A172 (cell line): ENCODE data around the gene AUTS2. TPM values are rescaled to one million over a fixed set of nuclear protein-coding genes. Genes with fewer than 3 reads are reported as not detected.
A peak's percentile ranks its signal among the peaks of the same experiment; 100 is the strongest.

ENCODE experiments used
- DNase-seq: peaks from one replicate; pipeline ENCODE4 v3.0.0-alpha.2; 2015; ENCODE audit warnings: low spot score
- total RNA-seq: library from RNA; depleted of rRNA; stranded (reverse); fragments of >200 nt; shearing (Covaris generic); gene quantifications from 2 replicates; pipeline ENCODE4 v1.2.3, GENCODE V29; 2014

Gene AUTS2
- total RNA-seq, 1 experiment from 2014 or later, result 4.6 TPM

DNA sequence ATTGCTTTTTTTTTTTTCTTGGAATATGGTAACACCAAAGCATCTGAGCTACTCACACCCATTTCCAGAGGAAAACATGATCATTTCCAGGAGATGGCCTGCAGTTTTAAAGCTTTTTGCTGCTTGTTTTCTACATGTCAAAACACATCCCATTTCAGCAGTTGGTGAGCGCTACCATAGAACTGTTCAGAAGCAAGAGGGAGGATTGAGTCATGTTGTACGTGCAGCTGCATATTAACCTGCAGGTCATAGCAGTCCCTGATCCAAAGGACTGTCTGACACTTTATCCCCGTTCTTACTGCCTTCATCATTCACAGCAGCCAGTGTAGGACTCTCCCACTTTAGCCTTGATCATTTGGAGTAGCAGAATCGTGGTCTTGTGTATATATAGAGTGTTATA lies 124.6 kb downstream of the AUTS2 start:
- no peak for DNase-seq

DNA sequence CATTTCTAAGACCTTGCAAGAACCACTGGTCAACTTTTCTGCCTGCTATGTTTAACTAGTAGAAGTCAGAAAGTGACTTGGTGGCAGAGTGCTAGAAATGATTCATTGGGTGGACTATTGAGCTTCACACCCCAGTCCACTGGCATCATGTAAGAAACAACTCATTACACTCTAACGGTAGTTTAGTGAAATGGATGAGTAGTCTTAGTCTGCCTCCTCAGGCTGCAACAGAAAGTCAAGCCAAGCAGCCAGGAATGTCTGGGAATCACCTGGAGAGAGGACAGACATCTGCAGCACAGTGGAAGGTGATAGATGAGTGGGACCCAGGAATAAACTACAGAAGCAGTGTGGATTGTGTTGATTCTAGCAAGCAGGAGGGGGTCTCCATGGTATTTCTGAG lies 125.4 kb downstream of the AUTS2 start:
- DNase-seq, result no peak

DNA sequence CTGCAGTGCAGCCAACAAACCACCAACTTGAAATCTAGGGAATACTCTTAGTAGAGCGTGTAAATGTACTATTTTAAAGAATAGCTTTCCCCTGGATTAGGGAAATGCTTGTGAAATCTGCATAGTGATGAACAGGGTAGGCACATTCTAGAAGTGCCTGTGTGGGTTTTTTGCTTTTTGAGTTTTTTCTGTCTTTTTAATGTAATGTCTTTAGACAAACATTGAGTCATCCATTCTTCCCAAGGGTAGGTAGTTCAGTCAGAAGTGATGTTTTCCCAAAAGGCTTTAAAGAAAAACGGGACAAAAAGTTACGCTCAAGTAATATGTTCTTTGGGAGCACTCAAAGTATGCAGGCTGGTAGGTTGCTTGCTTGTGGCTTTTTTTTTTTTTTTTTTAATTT lies 130.0 kb downstream of the AUTS2 start:
- DNase-seq, result no peak

DNA sequence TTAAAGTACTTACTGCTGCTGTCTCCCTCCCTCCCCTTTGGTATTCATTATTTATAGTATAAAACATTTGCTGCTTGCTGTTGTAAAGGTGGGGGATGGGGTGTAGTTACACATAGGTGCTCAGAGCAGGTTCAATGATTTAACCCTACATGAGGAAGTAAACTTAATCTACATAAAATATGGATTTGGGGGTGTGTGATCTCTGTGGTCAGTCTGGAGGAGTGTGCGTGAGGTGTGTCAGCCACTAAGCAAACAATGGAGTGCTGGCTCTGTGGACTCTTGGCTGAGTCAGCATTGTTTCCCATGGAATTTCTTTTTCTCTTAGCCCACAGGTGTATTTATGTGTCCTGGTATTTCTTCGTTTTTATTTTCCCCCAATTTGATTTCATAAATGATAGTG lies 133.9 kb downstream of the AUTS2 start:
- DNase-seq, result peak; percentile 65

DNA sequence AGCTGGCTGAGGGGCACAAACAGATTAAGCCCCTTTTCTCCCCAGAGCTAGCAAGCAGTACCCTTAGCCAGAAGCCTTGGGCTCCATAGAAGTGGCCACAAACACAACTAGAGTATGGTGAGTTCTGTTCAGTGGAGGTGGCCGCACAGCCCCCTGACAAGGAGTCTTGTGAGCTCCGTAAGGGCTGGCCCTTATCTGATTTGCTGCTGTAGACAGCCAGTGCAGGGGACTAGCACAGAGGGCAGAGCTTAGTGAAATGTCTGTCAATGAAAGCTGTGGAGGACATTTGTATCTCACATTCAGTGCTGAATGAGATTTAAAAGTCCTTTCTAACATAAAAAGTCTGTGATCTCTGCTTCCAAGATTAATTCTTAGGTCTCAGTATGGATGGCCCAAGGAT lies 137.3 kb downstream of the AUTS2 start:
- no peak for DNase-seq

- DNase-seq, result no peak
Measured at GRCh38 chr7:69736126-69736810, 138.0 kb downstream of the AUTS2 start.

GRCh38 chr7:69738396-69738951 lies 140.2 kb downstream of the AUTS2 start:
- DNase-seq, result peak; percentile 71

DNA sequence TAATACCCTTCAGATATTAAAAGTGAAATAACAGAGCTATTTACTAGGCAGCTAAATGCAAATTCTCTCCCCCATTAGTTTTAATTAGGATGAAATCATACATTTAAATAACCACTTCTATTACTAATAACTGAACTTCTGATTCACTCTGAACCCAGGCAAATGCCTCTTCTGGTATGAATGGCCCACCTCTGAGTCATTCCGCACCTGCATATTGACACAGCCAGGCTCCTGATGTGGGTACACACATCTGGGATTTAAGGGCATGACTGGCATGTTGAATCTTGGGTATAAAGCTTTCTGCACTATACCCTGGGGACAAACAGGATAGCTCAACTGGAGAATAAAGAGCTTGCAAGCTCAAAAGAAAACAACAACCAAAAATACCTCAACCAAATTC lies 140.9 kb downstream of the AUTS2 start:
- DNase-seq, result peak; percentile 49

GRCh38 chr7:69739931-69740431 lies 141.7 kb downstream of the AUTS2 start:
- DNase-seq, result no peak

GRCh38 chr7:69742237-69742636 lies 144.0 kb downstream of the AUTS2 start:
- DNase-seq, result no peak

GRCh38 chr7:69743436-69743835 lies 145.2 kb downstream of the AUTS2 start:
- DNase-seq, result no peak

- no peak for DNase-seq
Measured at GRCh38 chr7:69744026-69744425, 145.8 kb downstream of the AUTS2 start.

- no peak for DNase-seq
Measured at GRCh38 chr7:69746383-69746782, 148.1 kb downstream of the AUTS2 start.

DNA sequence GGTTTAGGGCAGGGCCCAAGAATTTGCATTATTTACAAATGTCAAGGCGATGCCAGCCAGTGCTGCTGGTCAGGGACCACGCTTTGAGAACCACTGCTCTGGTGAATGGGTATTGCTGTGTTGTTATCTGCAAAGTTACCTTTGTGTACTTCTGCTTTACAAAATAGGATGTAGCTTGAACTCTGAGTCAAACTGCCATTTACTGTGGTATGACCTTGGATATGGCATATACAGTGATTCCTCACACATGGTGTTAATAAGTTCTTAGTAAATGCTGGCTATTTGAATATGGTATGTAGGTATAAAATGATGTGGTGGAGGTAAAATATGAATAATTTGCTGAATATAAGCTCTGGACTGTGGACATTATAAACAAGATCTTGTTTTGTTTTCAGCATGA lies 148.9 kb downstream of the AUTS2 start:
- DNase-seq, result no peak

DNA sequence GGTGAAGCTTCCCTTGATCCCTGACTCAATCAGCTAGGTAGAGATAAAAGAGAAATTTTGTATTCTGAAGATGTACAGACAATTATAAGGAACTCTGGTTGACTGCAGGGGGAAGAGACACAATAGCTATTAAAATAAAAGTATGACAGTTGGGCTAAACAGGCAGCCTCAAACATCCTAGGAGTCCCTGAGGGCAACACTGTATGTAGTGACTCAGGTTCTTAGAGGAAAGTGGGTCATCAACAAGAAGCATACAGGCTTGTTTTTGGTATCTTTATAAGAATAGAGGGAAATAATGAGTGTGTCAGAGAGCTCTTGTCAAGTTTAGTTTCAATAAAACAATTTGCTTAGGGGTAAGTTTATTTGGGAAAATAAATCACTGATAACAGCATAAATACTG lies 150.3 kb downstream of the AUTS2 start:
- no peak for DNase-seq

- no peak for DNase-seq
Measured at GRCh38 chr7:69749372-69749979, 151.2 kb downstream of the AUTS2 start.

DNA sequence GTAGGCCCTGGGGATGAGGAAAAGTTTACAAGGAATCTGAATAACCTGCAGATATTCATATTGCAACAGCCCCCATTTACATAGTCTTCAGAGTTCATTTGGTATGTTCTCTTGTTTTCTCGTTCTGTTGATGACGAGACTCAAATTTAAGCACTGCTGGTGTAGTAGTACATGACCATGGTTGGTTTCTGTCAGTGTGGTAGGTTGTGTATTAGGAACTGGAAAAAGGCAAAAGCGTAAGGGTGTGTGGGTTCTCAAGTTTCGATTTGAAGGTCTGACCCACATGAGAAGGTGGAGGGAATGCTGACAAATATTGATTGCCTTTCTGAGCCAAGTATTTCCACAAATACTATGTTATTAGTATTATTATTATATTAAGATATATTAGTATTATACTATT lies 151.7 kb downstream of the AUTS2 start:
- no peak for DNase-seq

- DNase-seq, result no peak
Measured at GRCh38 chr7:69751026-69751425, 152.8 kb downstream of the AUTS2 start.

GRCh38 chr7:69753981-69754380 lies 155.7 kb downstream of the AUTS2 start:
- DNase-seq, result no peak

DNA sequence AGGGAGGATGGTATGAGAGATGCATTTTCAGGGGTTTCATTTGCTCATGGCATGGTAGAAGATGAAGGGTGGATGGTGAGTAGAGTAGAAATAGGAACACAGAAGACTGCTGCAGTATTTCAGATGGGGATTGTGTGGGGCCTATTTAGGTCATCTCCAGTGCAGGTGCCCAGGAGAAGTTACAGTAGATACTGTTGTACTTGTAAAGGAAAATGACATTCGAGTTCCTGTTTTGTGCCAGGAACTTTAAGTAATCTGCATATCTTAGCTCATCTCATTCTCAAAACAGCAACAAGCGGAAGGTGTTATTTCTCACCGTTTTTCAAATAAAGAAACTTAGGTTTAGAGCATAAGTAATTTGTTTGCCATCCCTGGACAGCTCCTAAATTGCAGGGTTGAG lies 156.2 kb downstream of the AUTS2 start:
- DNase-seq, result no peak

DNA sequence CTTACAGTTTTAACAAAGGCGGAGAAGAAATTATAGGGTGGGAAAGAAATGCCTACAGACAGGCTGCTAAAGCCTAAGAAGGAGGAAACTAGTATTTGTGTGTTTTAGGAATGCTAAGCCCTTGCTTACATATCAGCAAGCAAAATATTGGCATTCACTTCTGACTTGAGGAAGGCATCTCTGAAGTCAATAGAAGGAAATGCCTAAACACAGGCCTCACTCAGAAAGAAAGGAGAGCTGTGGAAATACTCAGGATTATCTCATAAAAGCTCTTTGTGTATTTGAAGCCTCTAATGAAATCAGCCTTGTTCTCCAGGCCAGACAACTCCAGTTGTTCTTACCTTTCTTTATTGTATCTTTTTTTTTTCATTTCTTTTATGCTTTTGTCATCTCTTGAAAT lies 158.0 kb downstream of the AUTS2 start:
- no peak for DNase-seq

DNA sequence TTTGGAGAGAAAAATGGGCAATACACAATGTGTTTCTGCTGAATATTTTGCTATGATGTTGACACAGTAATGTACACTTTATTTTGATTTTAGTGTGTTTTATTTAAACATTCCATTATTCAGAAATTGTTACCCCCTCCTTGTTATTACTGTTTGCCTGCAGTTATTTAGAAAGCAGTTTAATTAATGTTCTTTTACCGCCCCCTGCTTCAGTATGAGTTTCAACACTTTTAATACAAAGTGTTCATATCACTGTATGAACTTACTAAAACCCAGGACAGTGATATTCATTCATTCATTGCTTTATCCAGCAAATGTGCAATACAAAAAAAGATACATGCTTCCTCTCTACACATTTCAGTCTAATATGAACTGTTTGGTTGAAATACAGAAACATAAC lies 159.3 kb downstream of the AUTS2 start:
- DNase-seq, result no peak

DNA sequence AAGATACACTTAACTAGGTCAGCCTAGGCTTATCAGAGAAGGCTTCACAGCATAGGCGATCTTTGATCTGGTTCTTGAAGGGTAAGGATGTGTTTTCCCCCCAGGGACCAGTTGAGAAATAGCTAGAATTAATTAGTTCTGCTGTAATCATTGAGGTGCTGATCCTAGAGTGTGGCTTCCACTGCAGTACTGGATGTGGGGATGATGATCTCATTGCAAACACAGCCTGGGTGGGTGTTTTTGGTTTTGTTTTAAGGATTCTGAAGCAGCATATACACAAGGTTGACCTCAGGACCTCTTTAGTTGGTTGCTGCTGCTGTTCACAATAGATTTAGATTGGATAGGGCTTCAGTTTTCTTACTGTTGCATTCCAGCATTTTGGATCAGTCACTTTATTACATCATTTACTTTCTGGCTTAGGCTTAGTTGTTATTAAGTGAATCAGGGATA lies 159.7 kb downstream of the AUTS2 start:
- no peak for DNase-seq
